HepG2 (cell line): ENCODE measurements around the gene PSKH1. TPM values are rescaled to one million over a fixed set of nuclear protein-coding genes. Genes with fewer than 3 reads are reported as not detected.

Experiments used
- ARNTL ChIP-seq: sonication (generic); formaldehyde crosslinking; IDR thresholded peaks from 2 replicates; pipeline ENCODE4 v1.4.0; 2020; ENCODE audit warnings: mild to moderate bottlenecking, missing genetic modification reagents
- FOXC1 ChIP-seq: sonication (generic); formaldehyde crosslinking; IDR thresholded peaks from 2 replicates; pipeline ENCODE4 v1.8.0; 2022; ENCODE audit warnings: mild to moderate bottlenecking, missing genetic modification reagents, borderline replicate concordance
- IRF2 ChIP-seq: IDR thresholded peaks from 2 replicates; pipeline ENCODE4 v1.6.1; 2018; ENCODE audit warnings: missing genetic modification reagents, missing compliant biosample characterization
- MAFG ChIP-seq: sonication (generic); formaldehyde crosslinking; IDR thresholded peaks from 2 replicates; pipeline ENCODE4 v1.5.1; 2020; ENCODE audit warnings: mild to moderate bottlenecking, missing genetic modification reagents
- MXD4 ChIP-seq: IDR thresholded peaks from 2 replicates; pipeline ENCODE4 v1.6.1; 2016; ENCODE audit warnings: mild to moderate bottlenecking, missing biosample characterization, missing genetic modification reagents
- NBN ChIP-seq: fragments of 450-650 bp; conservative IDR thresholded peaks from 2 replicates; pipeline ENCODE4 v1.6.1; 2017
- NCOA5 ChIP-seq: sonication (generic); formaldehyde crosslinking; IDR thresholded peaks from 2 replicates; pipeline ENCODE4 v1.4.0; 2020; ENCODE audit warnings: missing genetic modification reagents
- NR2C2 ChIP-seq: sonication (generic); formaldehyde crosslinking; IDR thresholded peaks from 2 replicates; pipeline ENCODE4 v1.4.0; 2020; ENCODE audit warnings: missing genetic modification reagents, mild to moderate bottlenecking, moderate library complexity, borderline replicate concordance
- PITX1 ChIP-seq: sonication (generic); formaldehyde crosslinking; IDR thresholded peaks from 2 replicates; pipeline ENCODE4 v1.5.1; 2020; ENCODE audit warnings: mild to moderate bottlenecking, missing genetic modification reagents
- RBFOX2 ChIP-seq: fragments of 200-400 bp; formaldehyde crosslinking; IDR thresholded peaks from 2 replicates; pipeline ENCODE4 v1.6.1; 2017; ENCODE audit warnings: low read depth, mild to moderate bottlenecking, low read length
- SCMH1 ChIP-seq: sonication (generic); formaldehyde crosslinking; IDR thresholded peaks from 2 replicates; pipeline ENCODE4 v1.9.0; 2021; ENCODE audit warnings: missing genetic modification reagents, mild to moderate bottlenecking, borderline replicate concordance
- SETDB1 ChIP-seq: sonication (generic); formaldehyde crosslinking; IDR thresholded peaks from 2 replicates; pipeline ENCODE4 v1.5.1; 2020; ENCODE audit warnings: missing genetic modification reagents, mild to moderate bottlenecking, borderline replicate concordance
- ZKSCAN8 ChIP-seq: IDR thresholded peaks from 2 replicates; pipeline ENCODE4 v1.6.1; 2016; ENCODE audit warnings: borderline replicate concordance, missing genetic modification reagents, missing compliant biosample characterization
- ZNF292 ChIP-seq: sonication (generic); formaldehyde crosslinking; IDR thresholded peaks from 2 replicates; pipeline ENCODE4 v1.8.1; 2022; ENCODE audit warnings: mild to moderate bottlenecking, low read depth, missing genetic modification reagents, borderline replicate concordance
- ZNF496 ChIP-seq: sonication (generic); formaldehyde crosslinking; IDR thresholded peaks from 2 replicates; pipeline ENCODE4 v1.8.1; 2023; ENCODE audit warnings: mild to moderate bottlenecking, moderate library complexity, missing genetic modification reagents; ENCODE audit not compliant: insufficient replicate concordance
- ZNF501 ChIP-seq: sonication (generic); formaldehyde crosslinking; IDR thresholded peaks from 2 replicates; pipeline ENCODE4 v1.5.1; 2020; ENCODE audit warnings: mild to moderate bottlenecking, moderate library complexity, missing genetic modification reagents
- ZNF513 ChIP-seq: sonication (generic); formaldehyde crosslinking; conservative IDR thresholded peaks from 2 replicates; pipeline ENCODE4 v1.5.0; 2020; ENCODE audit warnings: missing genetic modification reagents
- ZNF614 ChIP-seq: IDR thresholded peaks from 2 replicates; pipeline ENCODE4 v1.6.1; 2018; ENCODE audit warnings: missing biosample characterization, missing genetic modification reagents, inconsistent platforms, borderline replicate concordance
- ZNF652 ChIP-seq: IDR thresholded peaks from 2 replicates; pipeline ENCODE4 v1.6.1; 2016; ENCODE audit warnings: low read depth, borderline replicate concordance
- ZNF670 ChIP-seq: sonication (generic); formaldehyde crosslinking; IDR thresholded peaks from 2 replicates; pipeline ENCODE4 v1.8.0; 2022; ENCODE audit warnings: mild to moderate bottlenecking, missing genetic modification reagents, borderline replicate concordance
- ZNF713 ChIP-seq: sonication (generic); formaldehyde crosslinking; IDR thresholded peaks from 2 replicates; pipeline ENCODE4 v1.4.0; 2020; ENCODE audit warnings: mild to moderate bottlenecking, missing genetic modification reagents
- ZNF766 ChIP-seq: sonication (generic); formaldehyde crosslinking; IDR thresholded peaks from 2 replicates; pipeline ENCODE4 v1.5.0; 2020; ENCODE audit warnings: missing genetic modification reagents, borderline replicate concordance
- ZNF790 ChIP-seq: sonication (generic); formaldehyde crosslinking; IDR thresholded peaks from 2 replicates; pipeline ENCODE4 v1.8.0; 2022; ENCODE audit warnings: missing genetic modification reagents, mild to moderate bottlenecking, borderline replicate concordance
- ZNF83 ChIP-seq: sonication (generic); formaldehyde crosslinking; IDR thresholded peaks from 2 replicates; pipeline ENCODE4 v1.4.0; 2020; ENCODE audit warnings: missing genetic modification reagents, mild to moderate bottlenecking, borderline replicate concordance
- ZSCAN31 ChIP-seq: sonication (generic); formaldehyde crosslinking; IDR thresholded peaks from 2 replicates; pipeline ENCODE4 v1.5.0; 2020; ENCODE audit warnings: low read depth, mild to moderate bottlenecking, missing genetic modification reagents
- polyA plus RNA-seq, 8 experiments: library from polyadenylated mRNA; depleted of rRNA in 3 of 8; stranded (reverse) in 7 of 8; unstranded in 1 of 8; fragments of >200 nt; fragmentation: Illumina TruSeq in 4 of 8; extraction: Trizol in 4 of 8; gene quantifications; 2 replicates each; pipeline versions ENCODE4 v1.2.1 to v1.2.3, GENCODE V29; 2011 to 2016; ENCODE audit warnings: low read depth in 4 of 8, missing spikeins in 1 of 8, mixed read lengths in 1 of 8; ENCODE audit not compliant: insufficient read depth in 1 of 8
- total RNA-seq, 5 experiments: library from RNA; depleted of rRNA; stranded (reverse); fragments of >200 nt; fragmentation: Illumina TruSeq; extraction: Trizol; gene quantifications; 2 replicates each; pipeline ENCODE4 v1.2.3, GENCODE V29; 2016; ENCODE audit warnings: low read depth in 1 of 5
- TF ChIP-seq, protein P1 (sequence below): sonication (generic); formaldehyde crosslinking; IDR thresholded peaks from 2 replicates; pipeline ENCODE4 v1.5.1; 2020; ENCODE audit warnings: missing genetic modification reagents, mild to moderate bottlenecking, borderline replicate concordance
- TF ChIP-seq, protein P2 (sequence below): IDR thresholded peaks from 2 replicates; pipeline ENCODE4 v1.6.1; 2012; ENCODE audit warnings: inconsistent platforms

PSKH1 gene
- total and polyA plus RNA-seq, 2 of the 13 experiments (the other 11 are each of a cell fraction or from before 2014, with no cell fraction given): 8.4 to 19.1 TPM

- TF ChIP-seq NCOA5 (CRISPR knock-in tag) (no peak), ZNF83 (no peak), ZNF790 (no peak), ZKSCAN8 (CRISPR knock-in tag) (no peak), ZNF652 (CRISPR knock-in tag) (no peak), ZNF501 (CRISPR knock-in tag) (0 out of 2 replicates have a peak, but pooled peaks have one; percentile 8), ZNF496 (CRISPR knock-in tag) (no peak), SETDB1 (CRISPR knock-in tag) (no peak), ZNF614 (CRISPR knock-in tag) (no peak), FOXC1 (CRISPR knock-in tag) (no peak), RBFOX2 (no peak), MXD4 (no peak), MAFG (no peak), NR2C2 (CRISPR knock-in tag) (no peak), IRF2 (CRISPR knock-in tag) (0 out of 2 replicates have a peak, but pooled peaks have one; percentile 13), ZSCAN31 (CRISPR knock-in tag) (no peak), PITX1 (CRISPR knock-in tag) (no peak), ZNF670 (no peak), ZNF292 (no peak), ARNTL (CRISPR knock-in tag) (0 out of 2 replicates have a peak, but pooled peaks have one; percentile 32), SCMH1 (no peak), NBN (no peak), ZNF513 (CRISPR knock-in tag) (no peak), ZNF766 (CRISPR knock-in tag) (no peak), ZNF713 (CRISPR knock-in tag) (no peak)
- TF ChIP-seq, protein P1, sequence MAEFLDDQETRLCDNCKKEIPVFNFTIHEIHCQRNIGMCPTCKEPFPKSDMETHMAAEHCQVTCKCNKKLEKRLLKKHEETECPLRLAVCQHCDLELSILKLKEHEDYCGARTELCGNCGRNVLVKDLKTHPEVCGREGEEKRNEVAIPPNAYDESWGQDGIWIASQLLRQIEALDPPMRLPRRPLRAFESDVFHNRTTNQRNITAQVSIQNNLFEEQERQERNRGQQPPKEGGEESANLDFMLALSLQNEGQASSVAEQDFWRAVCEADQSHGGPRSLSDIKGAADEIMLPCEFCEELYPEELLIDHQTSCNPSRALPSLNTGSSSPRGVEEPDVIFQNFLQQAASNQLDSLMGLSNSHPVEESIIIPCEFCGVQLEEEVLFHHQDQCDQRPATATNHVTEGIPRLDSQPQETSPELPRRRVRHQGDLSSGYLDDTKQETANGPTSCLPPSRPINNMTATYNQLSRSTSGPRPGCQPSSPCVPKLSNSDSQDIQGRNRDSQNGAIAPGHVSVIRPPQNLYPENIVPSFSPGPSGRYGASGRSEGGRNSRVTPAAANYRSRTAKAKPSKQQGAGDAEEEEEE: no peak
- TF ChIP-seq, protein P2, sequence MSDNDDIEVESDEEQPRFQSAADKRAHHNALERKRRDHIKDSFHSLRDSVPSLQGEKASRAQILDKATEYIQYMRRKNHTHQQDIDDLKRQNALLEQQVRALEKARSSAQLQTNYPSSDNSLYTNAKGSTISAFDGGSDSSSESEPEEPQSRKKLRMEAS: no peak
These were observed 72.9 kb downstream of the PSKH1 start (continued) for GRCh38 chr16:67965668-67966548.
